OCI-LY3 (cell line): Measurements from ENCODE around the gene ZNF333.

Experiments
- H2AFZ ChIP-seq: fragments of 200-600, 300-600 bp; shearing (Covaris generic); 2 replicates; pipeline ENCODE4 v1.6.0; 2014; ENCODE audit warnings: antibody characterized with exemption, low read depth, low read length
- H3K27ac ChIP-seq: fragments of 200-600, 300-600 bp; sonication (generic); 2 replicates; pipeline ENCODE4 v1.5.1; 2014; ENCODE audit warnings: mild to moderate bottlenecking, low read length, moderate library complexity, mixed read lengths
- H3K27me3 ChIP-seq: fragments of 200-600, 300-600 bp; sonication (generic); 2 replicates; pipeline ENCODE4 v1.6.1; 2014; ENCODE audit warnings: low read depth, low read length, mixed read lengths
- H3K36me3 ChIP-seq: fragments of 200-600, 300-600 bp; sonication (generic); replicated peaks from 2 replicates; pipeline ENCODE3; 2014; ENCODE audit warnings: low read depth, low read length, mixed read lengths
- H3K4me1 ChIP-seq: fragments of 300-600, 200-600 bp; sonication (generic); 2 replicates; pipeline ENCODE4 v1.6.1; 2014; ENCODE audit warnings: low read length, mixed read lengths
- H3K4me2 ChIP-seq: fragments of 200-600, 300-600 bp; sonication (generic); 2 replicates; pipeline ENCODE4 v1.6.1; 2014; ENCODE audit warnings: low read length, mixed read lengths
- H3K4me3 ChIP-seq: fragments of 300-600, 200-600 bp; sonication (generic); 2 replicates; pipeline ENCODE4 v1.5.1; 2014; ENCODE audit warnings: antibody characterized with exemption, mild to moderate bottlenecking, low read length, moderate library complexity
- H3K79me2 ChIP-seq: fragments of 300-600, 200-600 bp; shearing (Covaris generic); 2 replicates; pipeline ENCODE4 v1.6.1; 2014; ENCODE audit warnings: mild to moderate bottlenecking, low read length, mixed read lengths
- H3K9ac ChIP-seq: fragments of 300-600, 200-600 bp; shearing (Covaris generic); 2 replicates; pipeline ENCODE4 v1.6.0; 2014; ENCODE audit warnings: mild to moderate bottlenecking, low read length, moderate library complexity
- H3K9me3 ChIP-seq: fragments of 200-600, 300-600 bp; shearing (Covaris generic); 2 replicates; pipeline ENCODE4 v1.6.1; 2014; ENCODE audit warnings: low read length, mixed read lengths; ENCODE audit not compliant: insufficient read depth
- H4K20me1 ChIP-seq: fragments of 200-600, 300-600 bp; sonication (generic); 2 replicates; pipeline ENCODE4 v1.6.1; 2016; ENCODE audit warnings: low read length, mixed read lengths; ENCODE audit not compliant: insufficient read depth
- EZH2phosphoT487 ChIP-seq: fragments of 200-600 bp; shearing (Covaris generic); IDR thresholded peaks from 2 replicates; pipeline ENCODE4 v1.6.1; 2018; ENCODE audit warnings: antibody characterized with exemption, mixed run types, low read depth
- TF ChIP-seq, protein P1 (sequence below): fragments of 200-600, 300-600 bp; sonication (generic); IDR thresholded peaks from 2 replicates; pipeline ENCODE4 v1.5.1; 2014; ENCODE audit warnings: antibody characterized with exemption, low read length, low read depth

The ZNF333 gene

DNA sequence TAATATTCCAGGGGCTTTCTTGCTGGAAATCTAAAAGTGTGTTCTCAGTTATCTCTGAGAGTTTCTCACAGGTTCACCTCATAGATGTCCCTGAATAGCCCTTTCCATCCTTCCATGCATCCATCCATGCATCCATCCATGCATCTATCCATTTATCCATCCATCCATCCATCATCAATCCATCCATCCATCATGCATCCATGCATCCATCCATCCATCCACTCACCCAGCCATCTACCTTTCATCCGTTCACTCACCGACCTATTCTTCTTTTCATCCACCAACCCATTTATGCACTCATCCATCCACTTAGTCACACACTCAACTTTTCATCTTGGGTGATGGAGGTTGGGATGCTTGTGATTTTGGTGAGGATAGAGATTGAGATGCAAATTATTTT is 7.8 kb upstream of the ZNF333 start:
- Histone ChIP-seq H3K4me3 (no peak overlapping the region), H3K9ac (no peak overlapping the region), H3K9me3 (no peaks in the 10 kb centered on the region), H3K4me1 (peaks cover 17% of the 10 kb centered on the region), H4K20me1 (no peaks in the 10 kb centered on the region), H3K27me3 (no peaks in the 10 kb centered on the region; the same call in 1 of the 2 replicates), H3K4me2 (no peak overlapping the region), H3K27ac (no peak overlapping the region), H3K36me3 (no peaks in the 10 kb centered on the region), H3K79me2 (no peaks in the 10 kb centered on the region), H2AFZ (no peak overlapping the region)
- TF ChIP-seq, protein P1, sequence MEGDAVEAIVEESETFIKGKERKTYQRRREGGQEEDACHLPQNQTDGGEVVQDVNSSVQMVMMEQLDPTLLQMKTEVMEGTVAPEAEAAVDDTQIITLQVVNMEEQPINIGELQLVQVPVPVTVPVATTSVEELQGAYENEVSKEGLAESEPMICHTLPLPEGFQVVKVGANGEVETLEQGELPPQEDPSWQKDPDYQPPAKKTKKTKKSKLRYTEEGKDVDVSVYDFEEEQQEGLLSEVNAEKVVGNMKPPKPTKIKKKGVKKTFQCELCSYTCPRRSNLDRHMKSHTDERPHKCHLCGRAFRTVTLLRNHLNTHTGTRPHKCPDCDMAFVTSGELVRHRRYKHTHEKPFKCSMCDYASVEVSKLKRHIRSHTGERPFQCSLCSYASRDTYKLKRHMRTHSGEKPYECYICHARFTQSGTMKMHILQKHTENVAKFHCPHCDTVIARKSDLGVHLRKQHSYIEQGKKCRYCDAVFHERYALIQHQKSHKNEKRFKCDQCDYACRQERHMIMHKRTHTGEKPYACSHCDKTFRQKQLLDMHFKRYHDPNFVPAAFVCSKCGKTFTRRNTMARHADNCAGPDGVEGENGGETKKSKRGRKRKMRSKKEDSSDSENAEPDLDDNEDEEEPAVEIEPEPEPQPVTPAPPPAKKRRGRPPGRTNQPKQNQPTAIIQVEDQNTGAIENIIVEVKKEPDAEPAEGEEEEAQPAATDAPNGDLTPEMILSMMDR = no peak

DNA sequence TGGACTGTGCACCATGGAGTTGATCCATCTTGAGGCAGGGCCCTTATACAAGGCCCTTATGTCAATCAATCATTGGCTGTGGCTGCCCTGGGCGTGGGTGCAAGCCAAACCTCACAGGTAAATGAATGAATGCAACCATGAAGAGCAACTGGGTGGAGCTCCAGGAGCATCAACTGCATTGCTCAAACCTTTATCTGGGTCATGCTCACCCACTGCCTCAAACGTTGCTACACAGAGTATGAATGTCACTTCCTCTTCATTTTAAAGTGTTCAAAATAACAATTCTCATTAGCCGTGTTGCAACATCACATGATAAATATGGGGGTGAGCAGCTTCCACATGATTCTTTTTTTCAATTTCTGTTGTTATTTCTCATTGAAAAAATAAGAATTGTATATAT is 6.4 kb upstream of the ZNF333 start:
- peaks cover 17% of the 10 kb centered on the region for H3K4me1 ChIP-seq
- no peaks in the 10 kb centered on the region for H3K79me2 ChIP-seq
- H4K20me1 ChIP-seq = no peaks in the 10 kb centered on the region
- no peak for TF ChIP-seq EZH2phosphoT487
- no peak overlapping the region for H3K4me2 ChIP-seq
- H3K9me3 ChIP-seq = no peaks in the 10 kb centered on the region
- no peak overlapping the region for H3K4me3 ChIP-seq
- no peaks in the 10 kb centered on the region for H3K36me3 ChIP-seq
- peak overlapping the region; percentile 0; the same call in 1 of the 2 replicates for H2AFZ ChIP-seq
- H3K27ac ChIP-seq = no peak overlapping the region
- no peak overlapping the region for H3K9ac ChIP-seq
- H3K27me3 ChIP-seq = no peaks in the 10 kb centered on the region

DNA sequence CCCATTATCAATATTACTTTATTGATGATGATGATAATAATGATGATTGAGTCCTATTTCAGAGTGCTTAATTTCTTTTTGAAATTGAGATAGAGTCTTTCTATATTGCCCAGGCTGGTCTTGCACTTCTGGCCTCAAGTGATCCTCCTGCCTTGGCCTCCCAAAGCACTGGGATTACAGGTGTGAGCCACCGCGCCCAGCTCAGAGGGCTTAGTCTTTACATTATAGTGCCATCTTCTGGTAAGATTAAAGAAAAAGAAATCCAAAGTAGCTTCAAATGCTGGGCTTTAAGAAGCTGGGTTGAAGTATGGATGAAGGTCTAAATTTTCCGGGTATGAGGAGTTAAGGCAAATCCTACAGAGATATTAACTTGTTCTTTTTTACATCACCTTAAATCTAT is 3.4 kb upstream of the ZNF333 start:
- Histone ChIP-seq H4K20me1 (no peaks in the 10 kb centered on the region), H3K9me3 (no peaks in the 10 kb centered on the region), H3K27me3 (no peaks in the 10 kb centered on the region), H3K4me2 (no peak overlapping the region), H3K79me2 (peaks cover 12% of the 10 kb centered on the region), H3K27ac (no peak overlapping the region), H3K36me3 (no peaks in the 10 kb centered on the region), H3K4me1 (peaks cover 29% of the 10 kb centered on the region), H2AFZ (no peak overlapping the region), H3K9ac (no peak overlapping the region), H3K4me3 (no peak overlapping the region)
- TF ChIP-seq, protein P1 = peak; percentile 80
- TF ChIP-seq EZH2phosphoT487 = no peak

DNA sequence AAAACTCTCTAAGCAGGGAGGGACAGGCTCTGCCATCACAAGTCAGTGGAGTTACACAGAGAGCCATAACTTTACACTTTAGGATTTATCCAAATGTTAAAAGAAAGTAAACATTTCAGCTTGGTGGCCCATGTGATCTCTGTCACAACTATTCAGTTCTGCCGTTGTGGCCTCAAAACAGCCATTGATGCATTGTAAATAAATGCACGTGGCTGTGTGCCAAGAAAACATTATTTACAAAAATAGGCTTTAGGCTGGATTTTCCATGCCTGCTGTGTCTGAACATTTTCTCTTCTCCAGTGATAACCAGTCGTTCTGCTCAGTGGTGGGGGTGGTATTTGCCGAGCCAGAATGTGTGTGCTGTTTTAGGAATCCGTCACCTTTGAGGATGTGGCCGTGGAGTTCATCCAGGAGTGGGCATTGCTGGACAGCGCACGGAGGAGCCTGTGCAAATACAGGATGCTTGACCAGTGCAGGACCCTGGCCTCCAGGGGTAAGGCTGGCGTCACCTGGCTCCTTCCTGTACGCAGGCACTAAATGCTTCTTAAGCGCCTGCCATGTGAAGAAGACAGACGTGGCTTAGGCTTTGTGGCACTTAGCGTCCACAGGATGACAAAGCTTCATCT is 4.9 kb downstream of the ZNF333 start:
- Histone ChIP-seq H3K9me3 (no peaks in the 10 kb centered on the region), H4K20me1 (no peaks in the 10 kb centered on the region), H3K9ac (no peak overlapping the region), H2AFZ (no peak overlapping the region), H3K27me3 (no peaks in the 10 kb centered on the region), H3K4me3 (no peak overlapping the region), H3K79me2 (peaks cover 17% of the 10 kb centered on the region), H3K27ac (no peak overlapping the region), H3K36me3 (peaks cover 19% of the 10 kb centered on the region), H3K4me1 (peaks cover 5% of the 10 kb centered on the region; the same call in 1 of the 2 replicates), H3K4me2 (no peak overlapping the region)
- TF ChIP-seq EZH2phosphoT487 = no peak
- TF ChIP-seq, protein P1 = no peak
